ENCODE measurements around the gene ZCCHC2.

ZCCHC2 gene

DNA sequence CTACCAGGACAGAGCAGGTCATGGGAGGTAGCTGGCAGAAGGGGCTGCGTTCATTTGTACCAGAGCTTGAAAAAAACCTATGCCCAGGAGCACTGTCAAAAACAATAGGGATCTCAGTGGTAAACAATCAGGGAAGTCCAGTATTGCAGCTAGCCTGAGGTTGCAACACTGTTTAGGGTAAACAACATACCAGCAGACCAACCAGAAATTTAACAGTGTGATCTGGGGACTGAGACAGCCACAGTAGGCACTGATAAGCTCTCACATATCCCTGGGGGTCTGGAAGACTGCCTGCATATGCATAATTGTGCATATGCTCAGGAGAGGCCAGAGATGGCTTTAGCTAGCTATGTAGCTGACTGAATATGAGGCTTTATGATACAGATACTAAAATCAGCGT, 12.0 kb upstream of the ZCCHC2 start:
- no peak for DNase-seq (ENCODE audit: low read depth)

DNA sequence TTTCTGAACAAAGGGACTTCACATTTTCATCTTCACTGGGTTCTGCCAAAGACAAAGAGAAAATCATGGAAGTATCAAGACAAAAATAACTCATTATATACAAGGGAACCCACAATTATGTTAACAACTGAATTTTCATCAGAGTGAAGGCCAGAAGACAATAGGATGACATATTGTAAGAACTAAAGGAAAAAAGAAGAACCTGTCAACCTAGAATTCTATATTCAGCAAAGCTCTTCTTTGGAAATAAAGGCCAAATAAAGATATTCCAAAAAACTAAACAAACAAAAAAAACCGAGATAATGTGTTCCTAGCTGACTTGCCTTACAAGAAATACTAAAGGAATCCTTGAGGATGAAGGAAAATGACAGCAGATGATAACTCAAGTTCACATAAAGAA, 10.3 kb upstream of the ZCCHC2 start:
- DNase-seq (ENCODE audit: low read depth): no peak

DNA sequence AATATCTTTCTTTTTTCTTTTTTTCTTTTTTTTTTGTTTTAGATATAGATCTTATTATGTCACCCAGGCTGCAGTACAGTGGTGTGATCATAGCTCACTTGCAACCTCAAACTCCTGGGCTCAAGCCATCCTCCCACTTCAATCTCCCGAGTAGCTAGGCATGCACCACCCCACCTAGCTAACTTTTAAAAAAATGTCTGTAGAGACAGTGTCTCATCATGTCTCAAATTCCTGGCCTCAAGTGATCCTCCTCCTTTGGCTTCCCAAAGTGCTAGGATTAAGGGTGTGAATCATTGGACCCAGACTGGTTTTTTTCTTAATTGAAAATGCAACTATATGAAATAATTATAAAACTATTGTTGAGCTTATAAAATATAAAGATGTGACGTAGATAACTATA, 9.8 kb upstream of the ZCCHC2 start:
- DNase-seq (ENCODE audit: low read depth): no peak

DNA sequence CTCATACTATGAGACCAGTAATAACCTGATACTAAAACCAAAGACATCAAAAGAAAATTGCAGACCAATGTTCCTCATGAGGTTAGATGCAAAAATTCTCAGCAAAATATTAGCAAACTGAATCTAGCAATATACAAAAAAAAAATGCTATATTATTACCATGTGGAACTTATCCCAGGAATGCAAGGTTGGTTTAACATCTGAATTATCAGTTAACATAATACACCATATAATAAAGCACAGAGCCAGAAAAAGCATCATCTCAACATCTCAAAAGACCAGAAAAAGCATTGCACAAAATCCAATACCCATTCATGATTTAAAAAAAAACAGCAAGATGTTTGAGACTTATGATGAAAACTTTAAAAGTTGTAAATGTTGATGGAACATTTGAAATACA, 8.3 kb upstream of the ZCCHC2 start:
- no peak for DNase-seq (ENCODE audit: low read depth)

DNA sequence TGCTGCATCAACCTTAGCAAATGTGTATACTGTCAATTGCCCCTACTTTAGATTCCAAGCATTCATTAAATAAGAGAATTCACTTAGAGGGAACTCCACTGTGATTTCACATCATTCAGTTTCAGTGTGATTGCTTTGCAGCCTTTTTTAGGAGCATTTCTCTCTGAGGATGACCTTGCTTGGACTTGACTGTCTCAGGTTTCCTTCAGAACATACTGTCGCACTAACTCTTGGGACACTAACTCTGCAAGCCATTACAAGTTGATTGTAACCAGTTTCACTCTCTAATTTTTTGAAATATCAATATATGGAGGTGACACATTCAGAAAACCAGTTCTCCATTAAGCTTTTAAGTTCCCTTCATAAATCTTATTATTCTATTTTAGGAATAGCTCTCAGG, 6.6 kb upstream of the ZCCHC2 start:
- DNase-seq (ENCODE audit: low read depth): no peak

DNA sequence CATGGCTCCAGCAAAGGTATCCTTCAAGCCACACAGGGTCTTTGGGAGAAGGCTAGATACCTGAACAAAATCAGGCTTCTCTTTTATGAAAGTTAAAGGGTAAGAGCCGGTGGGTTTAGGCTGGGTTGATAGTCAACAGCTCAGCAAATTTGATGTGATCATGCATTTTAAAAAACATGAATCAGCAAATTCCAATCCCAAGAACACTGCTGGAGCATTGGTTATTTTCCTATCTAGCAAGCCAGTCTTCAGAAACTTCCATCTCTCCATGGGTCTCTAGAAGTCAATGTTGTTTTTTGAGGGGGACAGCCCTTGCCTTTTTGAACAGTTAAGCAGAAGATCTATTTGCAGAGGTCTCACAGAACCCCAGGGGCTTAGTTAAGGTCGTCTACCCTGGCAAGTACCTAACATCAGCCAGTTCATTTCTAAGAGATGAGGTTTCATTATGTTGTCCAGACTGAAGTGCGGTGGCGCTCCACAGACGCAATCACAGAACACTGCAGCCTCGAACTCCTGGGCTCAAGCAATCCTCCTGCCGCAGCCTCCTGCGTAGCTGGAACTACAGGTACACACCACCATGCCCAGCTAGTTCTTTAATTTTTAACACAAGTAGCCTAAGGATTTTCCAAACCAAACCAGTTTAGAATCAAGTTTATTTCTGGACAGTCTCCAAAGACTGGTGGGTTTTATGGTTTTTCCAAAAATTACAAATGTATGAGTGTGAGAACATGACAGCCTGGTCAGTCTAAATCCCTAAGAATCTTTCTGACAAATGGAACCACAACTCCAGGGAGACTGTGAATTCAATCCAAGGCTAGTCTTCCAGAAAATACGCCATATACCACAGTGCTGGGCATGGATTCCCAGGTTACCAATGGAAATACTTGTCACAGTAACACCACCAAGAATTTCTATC, 4.1 kb upstream of the ZCCHC2 start:
- DNase-seq (ENCODE audit: low read depth): no peak

DNA sequence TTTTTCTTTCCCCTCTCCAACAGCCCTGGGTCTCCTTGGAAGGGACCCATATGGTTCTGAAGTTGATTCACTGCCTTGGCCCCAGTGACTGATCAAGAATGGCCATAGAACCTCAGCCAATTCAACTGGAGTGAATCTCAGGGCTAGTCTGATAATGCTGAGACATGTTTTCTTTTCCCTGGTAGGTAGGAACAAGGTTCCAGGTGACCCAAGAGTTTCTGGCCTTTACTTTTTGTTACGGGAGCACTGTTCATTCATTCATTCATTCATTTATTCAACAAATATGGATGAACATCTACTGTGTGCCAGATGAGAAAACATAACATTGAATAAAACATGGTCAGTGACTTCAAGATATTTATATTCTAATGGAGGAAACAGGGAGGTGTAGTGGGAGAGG, 3.1 kb upstream of the ZCCHC2 start:
- no peak for DNase-seq (ENCODE audit: low read depth)

DNA sequence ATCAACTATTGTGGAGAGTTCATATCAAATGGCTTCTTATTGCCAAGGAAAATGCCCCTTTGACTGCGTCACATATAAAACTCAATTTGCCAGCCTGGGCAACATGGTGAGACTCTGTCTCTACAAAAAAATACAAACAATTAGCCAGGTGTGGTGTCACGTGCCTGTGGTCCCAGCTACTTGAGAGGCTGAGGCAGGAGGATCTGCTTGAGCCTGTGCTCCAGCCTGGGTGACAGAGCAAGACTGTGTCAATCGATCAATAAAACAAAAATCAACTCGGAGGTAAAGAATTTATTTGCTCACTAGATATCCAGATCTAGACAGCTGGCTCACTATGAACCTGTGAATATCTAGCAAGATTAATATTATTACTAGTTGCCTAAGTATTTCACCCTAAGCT, 1.7 kb upstream of the ZCCHC2 start:
- no peak for DNase-seq (ENCODE audit: low read depth)

DNA sequence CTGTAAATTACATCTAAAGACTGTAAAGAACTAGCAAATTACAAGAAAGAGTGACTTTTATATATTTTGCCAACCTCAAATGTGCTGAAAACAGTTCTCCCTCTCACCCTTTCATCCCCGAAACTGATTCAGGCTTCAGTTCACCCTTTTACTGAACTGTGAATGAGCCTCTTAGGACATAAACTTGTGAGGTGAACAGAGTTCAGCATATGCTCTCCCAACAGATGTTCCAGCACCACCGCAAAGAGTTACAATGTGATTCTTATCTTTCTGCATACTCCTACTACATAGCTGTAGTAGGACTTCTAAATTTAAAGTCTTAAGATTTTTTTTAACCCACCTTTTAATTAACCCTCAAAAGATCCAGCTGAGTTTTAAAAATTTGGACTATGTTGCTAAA, 1.2 kb upstream of the ZCCHC2 start:
- no peak for DNase-seq (ENCODE audit: low read depth)

DNA sequence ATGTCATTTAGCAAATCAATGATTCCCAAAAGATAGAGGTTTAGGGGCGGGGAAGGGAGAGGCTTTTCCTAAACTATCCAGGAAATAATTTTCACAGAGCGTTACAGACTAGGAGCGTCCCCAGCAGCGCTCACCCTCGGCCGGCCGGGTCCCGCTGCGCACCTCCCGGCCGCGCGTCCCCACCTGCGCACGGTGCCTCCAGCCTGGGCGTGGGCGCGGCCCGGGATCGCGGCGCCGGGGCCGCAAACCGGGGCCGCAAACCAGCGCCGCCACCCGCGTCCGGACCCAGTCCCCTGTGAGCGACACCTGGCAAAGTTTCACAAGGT, 684 bp upstream of the ZCCHC2 start:
- no peak for DNase-seq (ENCODE audit: low read depth)

DNA sequence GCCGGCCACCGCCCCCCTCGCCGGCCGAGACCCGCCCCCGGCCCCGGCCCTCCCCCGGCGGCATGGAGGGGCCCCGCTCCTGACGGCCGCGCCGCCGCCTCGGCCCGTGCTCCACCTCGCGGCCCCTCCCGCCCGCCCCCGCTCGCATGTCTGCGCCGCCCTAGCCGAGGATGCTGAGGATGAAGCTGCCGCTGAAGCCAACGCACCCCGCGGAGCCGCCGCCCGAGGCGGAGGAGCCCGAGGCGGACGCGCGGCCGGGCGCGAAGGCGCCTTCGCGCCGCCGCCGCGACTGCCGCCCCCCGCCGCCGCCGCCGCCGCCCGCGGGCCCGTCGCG, 397 bp downstream of the ZCCHC2 start:
- no peak for DNase-seq (ENCODE audit: low read depth)

DNA sequence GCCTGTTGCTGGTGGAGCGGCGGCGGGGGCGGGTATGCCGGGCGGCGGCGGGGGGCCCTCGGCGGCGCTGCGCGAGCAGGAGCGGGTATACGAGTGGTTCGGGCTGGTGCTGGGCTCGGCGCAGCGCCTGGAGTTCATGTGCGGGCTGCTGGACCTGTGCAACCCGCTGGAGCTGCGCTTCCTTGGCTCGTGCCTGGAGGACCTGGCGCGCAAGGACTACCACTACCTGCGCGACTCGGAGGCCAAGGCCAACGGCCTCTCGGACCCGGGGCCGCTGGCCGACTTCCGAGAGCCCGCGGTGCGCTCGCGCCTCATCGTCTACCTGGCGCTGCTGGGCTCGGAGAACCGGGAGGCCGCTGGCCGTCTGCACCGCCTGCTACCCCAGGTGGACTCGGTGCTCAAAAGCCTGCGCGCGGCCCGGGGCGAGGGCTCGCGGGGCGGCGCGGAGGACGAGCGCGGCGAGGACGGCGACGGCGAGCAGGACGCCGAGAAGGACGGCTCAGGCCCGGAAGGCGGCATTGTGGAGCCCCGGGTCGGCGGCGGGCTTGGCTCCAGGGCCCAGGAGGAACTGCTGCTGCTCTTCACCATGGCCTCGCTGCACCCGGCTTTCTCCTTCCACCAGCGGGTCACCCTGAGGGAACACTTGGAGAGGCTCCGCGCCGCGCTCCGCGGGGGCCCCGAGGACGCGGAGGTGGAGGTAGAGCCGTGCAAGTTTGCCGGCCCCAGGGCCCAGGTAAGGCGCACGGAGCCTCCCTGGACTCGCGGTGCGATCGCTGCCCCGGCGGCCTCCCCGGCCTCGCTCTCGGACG, 1.0 kb downstream of the ZCCHC2 start:
- DNase-seq (ENCODE audit: low read depth): peak; percentile 49

DNA sequence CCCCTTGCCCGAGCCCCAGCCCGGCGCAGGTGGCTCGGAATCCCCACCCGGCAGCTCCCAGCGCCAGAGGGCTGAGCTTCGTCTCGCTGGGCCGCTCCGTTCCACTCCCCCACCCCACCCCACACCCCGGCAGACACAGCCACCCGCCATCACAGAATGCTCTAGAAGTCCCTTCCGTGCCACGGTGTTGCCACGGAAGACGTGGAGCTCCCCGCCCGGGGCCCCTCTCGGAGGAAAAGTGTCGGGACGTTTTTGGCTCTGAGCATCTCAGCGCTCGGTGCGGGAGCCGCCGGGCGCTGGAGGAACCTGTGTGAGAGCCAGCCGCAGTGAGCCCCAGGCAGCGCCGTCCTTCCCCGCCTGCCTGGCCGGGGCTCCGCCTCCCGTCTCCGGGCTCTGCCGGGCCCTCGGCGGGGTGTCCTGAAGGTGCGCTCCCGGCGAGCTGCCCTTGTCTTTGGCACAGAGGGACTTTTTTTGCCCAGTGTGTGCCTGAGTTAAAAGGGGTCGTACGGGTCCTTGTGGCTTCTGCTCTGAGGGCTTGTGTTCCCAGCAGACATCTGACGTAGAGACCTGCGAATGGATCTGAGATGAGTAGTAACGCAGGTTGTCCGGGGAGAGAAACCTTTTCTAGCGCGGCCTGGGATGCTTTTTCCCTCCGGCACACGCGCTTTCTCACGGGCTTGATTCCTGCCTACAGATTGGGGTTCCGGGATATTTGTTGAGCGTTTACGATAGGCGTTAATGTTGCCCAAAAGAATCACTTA, 1.8 kb downstream of the ZCCHC2 start:
- peak; percentile 58 for DNase-seq (ENCODE audit: low read depth)

DNA sequence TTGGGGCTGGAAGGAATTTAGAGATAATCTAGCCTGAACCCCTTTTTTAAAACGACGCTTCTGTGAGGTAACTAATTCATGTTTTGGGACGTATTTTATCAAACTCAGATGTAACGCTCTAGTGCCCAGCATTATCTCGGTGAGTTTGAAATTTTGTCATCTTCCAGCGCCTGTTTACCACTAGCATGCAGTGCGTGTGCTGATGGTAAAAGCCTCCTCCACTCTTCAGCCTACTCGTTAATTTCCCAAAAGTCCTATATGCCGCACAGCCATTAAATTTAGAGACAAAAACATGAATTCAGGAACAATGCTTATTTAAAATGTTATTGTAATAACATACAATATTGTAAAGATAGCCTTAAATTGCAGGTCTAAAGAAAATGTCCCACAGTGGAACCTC, 2.8 kb downstream of the ZCCHC2 start:
- no peak for DNase-seq (ENCODE audit: low read depth)

DNA sequence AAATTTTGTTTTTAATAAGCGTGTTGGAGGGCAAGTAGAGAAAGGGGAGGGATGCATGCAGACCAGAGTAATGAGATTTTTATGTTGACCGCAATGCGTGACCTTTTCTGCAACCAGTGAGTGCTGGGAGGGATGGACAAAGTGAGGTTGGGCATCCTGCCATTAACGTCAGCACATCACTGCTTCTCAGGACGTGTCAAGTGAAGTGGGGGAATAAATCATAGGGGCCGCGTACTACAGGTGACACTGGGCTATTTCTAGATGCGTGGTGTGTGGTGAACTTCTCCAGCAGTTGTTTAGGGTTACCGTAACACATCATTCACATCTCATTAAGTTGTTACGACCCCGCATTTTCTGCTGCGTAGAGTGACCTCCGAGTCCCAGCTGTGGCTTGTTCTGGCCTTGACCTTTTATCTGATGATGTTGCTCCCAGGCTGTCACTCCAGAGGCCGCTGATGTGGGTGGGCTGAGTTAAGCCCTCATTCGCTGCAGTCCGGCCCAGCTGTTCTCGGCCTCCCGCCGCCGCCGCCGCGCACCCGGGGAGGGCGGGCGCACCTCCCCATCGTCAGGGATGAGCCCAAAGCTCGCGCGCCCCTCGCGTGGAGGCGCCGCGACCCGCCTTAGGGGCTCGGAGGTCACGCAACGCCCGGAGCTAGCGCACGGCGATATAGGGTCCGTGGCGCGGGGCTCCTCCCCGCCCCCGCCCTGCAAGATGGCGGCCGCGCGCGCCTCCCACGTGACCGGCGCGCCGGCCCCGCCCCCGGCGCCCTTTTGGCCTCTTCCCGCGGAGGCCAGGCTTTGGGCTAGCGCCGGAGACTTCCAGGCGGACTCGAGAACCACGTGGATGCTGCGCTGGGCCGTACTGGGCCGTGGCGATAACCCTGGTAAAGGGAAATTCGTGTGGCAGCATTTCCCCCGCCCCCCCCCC, 3.5 kb downstream of the ZCCHC2 start:
- DNase-seq (ENCODE audit: low read depth): peak; percentile 79

DNA sequence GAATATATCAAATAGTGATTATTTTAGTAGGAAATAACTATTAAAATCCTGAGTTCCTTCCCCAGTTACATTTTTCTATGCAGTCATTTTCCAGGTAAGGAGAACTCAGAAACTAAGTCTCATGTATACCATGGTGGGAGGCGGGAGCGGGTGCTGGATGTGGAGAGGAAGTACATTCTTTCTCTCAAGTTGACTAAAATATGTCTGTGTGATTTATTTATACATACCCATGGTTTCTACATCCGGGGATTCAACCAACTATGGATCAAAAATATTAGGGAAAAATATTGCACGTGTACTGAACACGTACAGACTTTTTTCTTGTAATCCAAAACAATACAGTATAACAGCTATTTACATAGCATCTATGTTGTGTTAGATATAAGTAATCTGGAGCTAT, 6.8 kb downstream of the ZCCHC2 start:
- DNase-seq (ENCODE audit: low read depth): no peak

DNA sequence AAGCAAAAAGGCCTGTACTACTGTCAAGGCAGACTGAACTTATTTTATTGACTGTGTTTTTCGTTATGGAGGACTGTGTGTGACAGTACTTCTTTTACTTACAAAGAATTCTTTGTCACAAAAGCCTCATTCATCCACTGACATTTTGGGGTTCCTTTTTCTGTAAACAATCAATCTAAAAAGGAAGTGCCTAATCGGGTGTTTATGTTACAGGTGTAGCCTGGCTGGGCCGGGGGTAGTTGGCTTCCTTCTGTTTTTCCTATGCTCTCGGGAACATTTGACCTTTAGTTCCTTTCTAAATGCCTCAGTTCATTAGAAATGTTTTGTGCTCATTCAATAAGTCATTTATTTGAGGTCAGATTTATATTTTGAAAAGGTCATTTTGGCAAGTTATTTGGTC, 8.3 kb downstream of the ZCCHC2 start:
- DNase-seq (ENCODE audit: low read depth): no peak

DNA sequence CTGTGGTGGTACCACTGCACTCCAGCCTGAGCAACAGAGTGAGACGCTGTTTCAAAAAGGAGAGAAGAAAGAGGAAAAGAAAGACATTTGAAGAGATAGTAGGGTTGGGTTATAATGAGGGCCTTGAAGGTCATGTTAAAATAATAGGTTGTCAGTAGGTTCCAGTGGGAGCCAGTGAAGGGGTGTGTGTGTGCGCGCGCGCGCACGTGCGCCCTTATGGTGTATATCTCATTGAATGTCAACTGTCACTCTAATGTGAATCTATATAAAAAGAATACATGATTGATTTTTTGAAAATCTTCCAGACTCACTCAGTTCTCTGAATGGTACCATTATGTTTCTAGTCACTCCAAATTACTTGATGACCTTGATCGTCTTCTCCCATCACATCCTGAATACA, 9.1 kb downstream of the ZCCHC2 start:
- DNase-seq (ENCODE audit: low read depth): no peak

DNA sequence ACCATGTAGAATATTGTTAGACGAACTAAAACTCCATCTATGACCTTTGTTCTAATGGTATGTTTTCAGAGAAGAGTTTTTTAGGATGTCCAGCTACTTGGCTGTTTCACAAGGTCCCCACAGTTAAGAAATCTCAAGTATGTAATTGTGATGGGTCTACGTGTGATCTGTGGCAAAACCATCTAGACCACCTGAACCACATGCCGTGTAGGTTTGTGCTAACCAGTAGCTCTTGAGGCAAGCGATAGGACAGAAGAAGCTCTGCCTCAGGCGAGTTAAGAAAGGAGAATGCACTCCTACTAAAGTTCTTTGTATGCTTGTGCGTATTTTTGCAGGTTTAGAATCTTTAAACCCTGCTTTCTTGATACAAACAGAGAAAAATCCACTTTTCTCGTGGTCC, 13.2 kb downstream of the ZCCHC2 start:
- no peak for DNase-seq (ENCODE audit: low read depth)

DNA sequence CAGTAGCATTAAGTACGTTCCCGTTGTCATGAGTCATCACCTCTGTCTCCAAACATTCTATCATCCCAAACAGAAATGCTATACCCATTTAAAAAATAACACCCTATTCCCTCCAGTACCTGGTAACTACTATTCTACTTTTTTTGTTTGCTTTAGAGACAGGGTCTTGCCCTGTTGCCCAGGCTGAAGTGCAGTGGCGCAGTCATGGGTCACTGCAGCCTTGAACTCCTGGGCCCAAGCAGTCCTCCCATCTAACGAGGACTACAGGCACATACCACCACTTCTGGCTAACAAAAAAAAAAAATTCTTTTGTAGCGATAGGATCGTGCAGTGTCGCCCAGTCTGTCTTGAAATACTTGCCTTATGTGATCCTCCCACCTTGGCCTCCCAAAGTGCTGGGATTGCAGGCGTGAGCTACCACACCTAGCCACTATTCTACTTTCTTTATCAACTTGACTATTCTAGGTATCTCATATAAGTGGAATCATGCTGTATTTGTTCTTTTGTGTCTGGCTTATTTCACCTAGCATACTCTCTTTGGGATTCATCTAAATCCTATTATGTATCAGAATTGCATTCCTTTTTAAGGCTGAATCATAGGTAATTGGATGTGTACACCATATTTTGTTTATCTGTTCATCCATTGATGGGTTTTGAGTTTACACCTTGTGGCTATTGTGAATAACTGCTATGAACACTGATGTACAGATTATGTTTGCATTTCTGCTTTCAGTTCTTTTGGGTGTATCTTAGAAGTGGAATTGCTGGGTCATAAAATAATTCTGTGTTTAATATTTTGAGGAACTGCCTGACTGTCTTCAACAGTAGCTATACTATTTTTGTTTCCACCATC, 14.4 kb downstream of the ZCCHC2 start:
- DNase-seq (ENCODE audit: low read depth): no peak

DNA sequence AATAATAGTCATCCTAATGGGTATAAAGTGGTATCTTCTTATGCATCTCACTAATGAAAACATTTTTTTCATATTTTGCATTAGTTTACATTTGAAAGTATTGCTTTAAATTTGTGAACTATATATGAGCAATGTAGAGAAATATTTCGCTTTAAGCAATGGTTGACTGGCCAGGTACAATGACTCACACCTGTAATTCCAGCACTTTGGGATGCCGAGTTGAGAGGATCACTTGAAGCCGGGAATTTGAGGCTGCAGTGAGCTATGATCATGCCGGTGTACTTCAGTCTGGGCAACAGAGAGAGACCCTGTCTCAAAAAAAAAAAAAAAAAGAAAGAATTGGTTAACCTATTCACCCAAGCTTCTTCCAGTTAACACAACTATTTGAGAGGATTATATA, 15.1 kb downstream of the ZCCHC2 start:
- no peak for DNase-seq (ENCODE audit: low read depth)

Data from activated T-cell treated with anti-CD3 and anti-CD28 coated beads for 48 hours (primary cell).